HG02973 (cell line): ENCODE results near the gene MORC3.

Experiments used
- ATAC-seq: cut with Tn5 transposase; IDR thresholded peaks from one replicate; pipeline ENCODE4 v1.9.1; 2021; ENCODE audit warnings: moderate library complexity; ENCODE audit not compliant: unreplicated experiment

The MORC3 gene

DNA sequence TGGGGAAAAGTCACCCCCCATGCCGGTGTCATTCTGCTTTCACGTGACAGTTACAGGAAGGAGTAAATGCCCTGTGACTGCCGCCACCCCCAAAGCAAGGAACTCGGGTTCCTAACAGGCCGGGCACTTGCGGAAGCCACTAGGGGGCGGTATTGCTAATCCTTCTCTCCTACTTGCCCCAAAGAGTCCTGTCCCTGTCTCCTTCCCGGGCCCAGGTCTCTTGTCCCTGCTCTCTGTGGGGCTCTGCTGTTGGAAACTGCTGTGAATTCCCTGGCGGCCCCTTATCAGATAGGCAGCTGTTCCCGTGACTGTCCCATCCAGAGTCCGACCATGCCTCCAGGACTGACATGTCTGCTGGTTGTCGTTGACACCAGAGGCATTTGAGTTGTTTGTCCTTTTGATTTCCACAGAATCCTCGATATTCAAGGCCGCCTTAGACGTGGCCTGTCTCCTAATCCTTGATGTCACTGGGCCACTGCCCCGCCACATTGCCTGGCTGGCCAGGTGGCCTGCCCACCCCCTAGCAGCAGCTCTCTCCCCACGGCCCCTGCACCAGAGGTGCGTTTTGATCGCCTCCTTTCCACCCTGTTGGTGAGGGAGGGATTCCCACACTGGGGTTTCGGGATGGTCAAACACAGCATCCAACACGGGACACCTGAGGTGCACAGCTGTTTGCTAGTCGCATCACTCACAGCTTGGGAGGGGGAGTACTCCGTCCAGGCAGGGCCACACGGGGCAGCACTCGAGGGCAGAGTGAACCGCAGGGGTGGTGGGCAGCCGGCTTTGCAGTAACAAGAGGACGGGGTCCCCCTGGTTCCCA lies 102.5 kb downstream of the MORC3 start:
- ATAC-seq: no peak

- ATAC-seq: no peak
Measured at GRCh38 chr21:36423771-36424433, 103.9 kb downstream of the MORC3 start.

DNA sequence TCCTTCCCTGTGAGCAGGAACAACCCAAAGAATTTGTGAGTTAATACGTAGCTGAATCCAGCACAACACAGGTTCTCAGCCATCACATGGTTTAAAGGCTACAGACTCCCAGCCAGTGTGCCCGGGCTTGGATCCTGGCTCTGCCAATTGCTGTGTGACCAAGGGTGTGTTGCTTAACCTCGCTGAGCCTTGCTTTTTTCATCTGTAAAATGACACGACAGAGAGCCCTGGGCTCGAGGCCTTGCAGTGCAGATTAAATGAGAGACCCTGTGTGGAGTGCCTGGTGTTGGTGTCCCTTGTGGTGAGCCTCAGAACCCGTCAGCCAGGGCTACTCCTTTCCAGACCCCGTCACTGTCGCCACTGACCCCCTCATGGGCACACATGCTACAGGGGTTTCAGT lies 104.6 kb downstream of the MORC3 start:
- ATAC-seq: no peak

- ATAC-seq: no peak
Measured at GRCh38 chr21:36425286-36425685, 105.3 kb downstream of the MORC3 start.
